DMS114 treated with DMSO at 0.1 percent for 48 hours (cell line): ENCODE data around the gene DIAPH2.

ENCODE experiments used
- DNase-seq: peaks from one replicate; lab custom pipeline; 2025; ENCODE audit not compliant: unreplicated experiment; lab: John Stamatoyannopoulos, UW

The DIAPH2 gene

GRCh38 chrX:97039363-97040029 lies 354.9 kb downstream of the DIAPH2 start:
- no peak for DNase-seq

GRCh38 chrX:97045470-97045869 lies 360.8 kb downstream of the DIAPH2 start:
- no peak for DNase-seq

DNA sequence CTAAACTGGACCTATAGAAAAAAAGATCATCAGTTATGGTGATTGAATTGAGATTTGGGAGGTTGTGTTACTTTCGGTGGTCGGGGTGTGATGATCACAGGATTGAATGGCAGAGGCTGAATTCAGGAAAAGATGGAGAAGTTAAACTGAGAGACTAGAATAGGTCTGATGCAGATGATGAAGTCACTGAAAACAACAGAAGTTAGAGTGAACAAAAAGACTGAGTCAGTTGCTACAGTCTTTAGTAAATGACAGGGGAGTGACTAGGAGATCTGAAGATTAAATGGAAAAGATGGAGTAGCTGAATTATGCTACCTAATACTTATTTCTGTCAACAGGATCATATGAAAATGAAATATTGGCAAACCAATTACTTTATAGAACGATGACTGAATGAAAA lies 362.2 kb downstream of the DIAPH2 start:
- no peak for DNase-seq

GRCh38 chrX:97050392-97050791 lies 365.8 kb downstream of the DIAPH2 start:
- DNase-seq = no peak

- no peak for DNase-seq
These were observed 372.8 kb downstream of the DIAPH2 start for GRCh38 chrX:97057349-97057909.

DNA sequence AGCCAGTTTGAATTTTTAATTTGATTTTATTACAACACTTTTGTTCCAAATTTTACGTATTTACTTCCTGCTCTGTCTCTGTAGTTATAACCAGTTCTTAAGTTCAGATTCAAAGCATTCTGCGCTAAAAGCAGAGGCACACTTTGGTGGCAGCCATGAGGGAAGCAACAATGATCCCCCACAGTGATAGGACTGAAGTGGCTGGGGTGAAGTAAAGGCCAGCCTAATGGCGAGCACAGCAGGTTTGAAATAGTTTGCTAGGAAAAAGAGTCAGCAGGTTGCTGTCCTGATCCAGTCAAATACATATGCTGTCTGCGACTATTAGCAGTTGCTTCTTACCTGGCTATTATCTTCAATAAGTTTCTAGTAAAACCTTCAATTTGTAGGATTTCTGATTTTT lies 375.4 kb downstream of the DIAPH2 start:
- no peak for DNase-seq

GRCh38 chrX:97065066-97065465 lies 380.4 kb downstream of the DIAPH2 start:
- no peak for DNase-seq

DNA sequence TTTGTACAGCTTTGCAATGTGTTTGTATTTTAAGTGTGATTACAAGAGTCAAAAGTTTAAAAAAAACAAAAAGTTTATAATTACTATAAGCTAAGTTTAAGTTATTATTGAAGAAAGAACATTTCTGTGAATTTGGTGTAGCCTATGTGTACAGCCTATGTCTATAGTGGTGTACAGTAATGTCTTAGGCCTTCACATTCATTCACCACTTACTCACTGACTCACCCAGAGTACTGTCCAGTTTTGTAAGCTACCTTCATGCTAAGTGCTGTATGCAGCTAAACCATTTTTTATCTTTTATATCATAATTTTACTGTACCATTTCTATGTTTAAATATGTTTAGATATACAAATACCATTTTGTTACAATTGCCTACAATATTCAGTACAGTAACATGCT lies 381.3 kb downstream of the DIAPH2 start:
- DNase-seq = no peak

DNA sequence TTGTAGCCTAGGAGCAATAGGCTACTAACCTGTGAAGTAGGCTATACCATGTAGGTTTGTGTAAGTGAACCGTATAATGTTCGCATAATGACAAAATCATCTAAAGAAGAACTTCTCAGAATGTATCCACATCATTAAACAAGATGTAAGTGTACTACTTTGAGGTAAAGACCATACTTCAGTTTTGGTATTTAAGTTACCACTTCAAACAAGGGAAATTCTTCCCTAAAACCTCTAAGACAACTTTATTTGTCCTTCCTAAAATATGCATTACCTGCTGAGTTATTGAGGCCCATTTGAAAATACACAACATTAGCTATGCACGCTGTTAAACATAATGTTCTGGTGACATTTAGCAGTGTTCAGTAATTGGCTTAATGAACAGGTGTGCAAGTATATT lies 381.7 kb downstream of the DIAPH2 start:
- no peak for DNase-seq

DNA sequence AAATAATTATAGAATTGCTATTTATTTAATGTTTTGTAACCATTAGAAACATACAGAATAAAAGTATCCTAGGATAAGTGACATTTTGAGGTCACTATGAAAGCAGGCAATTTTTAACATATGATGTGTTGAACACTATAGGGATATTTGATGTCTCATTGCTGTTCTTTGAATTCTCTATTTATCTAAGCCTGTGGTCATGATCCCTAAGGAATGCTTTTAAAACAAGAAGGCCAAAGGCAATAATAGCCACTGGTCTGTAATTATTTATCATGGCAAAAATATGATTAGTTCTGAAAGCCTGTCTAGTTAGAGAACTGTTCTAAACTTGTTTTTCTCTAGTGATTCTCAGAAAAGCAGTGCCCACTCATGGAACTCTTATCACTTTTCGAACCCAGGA lies 385.7 kb downstream of the DIAPH2 start:
- DNase-seq = no peak

- DNase-seq = no peak
These were observed 389.8 kb downstream of the DIAPH2 start for GRCh38 chrX:97074400-97074799.

DNA sequence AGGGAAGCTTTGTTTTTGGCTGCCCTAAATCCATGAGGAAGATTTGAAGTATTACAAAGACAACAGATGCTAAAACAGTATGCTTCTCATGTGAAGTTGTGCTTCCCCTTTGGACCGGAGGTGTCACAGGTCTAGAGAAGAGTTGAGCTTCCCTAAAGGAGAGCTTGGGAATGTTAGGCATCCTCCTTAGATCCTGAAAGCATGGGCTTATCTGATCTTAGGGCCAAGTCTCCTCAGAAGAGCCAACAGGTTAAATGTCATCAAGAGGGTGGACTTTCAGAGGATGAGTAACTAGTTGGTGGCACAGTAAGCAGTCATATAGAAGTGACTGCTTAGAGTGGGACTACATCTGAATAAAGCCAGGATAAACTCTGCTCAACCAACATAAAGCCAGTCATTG lies 404.5 kb downstream of the DIAPH2 start:
- DNase-seq = no peak

GRCh38 chrX:97096385-97096784 lies 411.7 kb downstream of the DIAPH2 start:
- DNase-seq = no peak

DNA sequence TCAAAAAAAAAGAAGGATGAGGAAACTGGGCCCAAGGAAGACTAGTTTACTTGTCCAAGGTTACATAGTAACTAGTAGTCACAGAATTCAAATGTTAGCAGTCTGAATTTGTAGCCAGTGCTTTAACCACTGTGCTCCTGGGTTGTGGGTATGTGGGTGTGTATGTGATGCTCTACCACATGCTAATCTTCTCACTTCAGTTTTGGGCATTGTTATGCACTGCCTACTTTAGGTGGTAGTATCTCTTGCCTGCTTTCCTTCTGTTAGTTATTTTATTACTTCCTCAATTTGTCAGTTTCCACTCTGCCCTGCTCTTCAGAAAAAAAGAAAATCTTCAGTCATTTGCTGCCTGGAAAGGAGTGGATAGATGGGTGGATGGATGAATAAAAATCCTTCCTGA lies 418.3 kb downstream of the DIAPH2 start:
- no peak for DNase-seq

DNA sequence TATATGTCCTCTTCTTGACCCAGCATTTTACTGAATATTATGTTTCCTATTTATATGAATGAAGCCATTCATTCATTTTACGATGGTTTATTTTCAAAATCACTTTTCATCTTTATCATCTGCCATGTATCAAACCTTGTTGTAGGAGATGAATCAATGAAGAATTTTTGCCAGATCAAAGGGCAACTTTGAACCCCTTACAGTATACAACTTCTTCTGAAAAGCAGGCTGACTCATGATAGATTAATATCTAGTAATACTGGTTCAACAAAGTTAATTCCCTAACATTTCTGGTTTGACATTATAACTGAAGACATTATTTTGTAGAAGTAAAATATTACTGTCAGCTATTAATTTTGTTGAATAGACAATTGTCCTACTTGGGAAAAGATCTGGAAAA lies 425.1 kb downstream of the DIAPH2 start:
- no peak for DNase-seq

- DNase-seq = no peak
These were observed 432.9 kb downstream of the DIAPH2 start for GRCh38 chrX:97117572-97117971.

GRCh38 chrX:97119474-97120109 lies 434.9 kb downstream of the DIAPH2 start:
- no peak for DNase-seq

- no peak for DNase-seq
These were observed 438.4 kb downstream of the DIAPH2 start for GRCh38 chrX:97123001-97123400.

- DNase-seq = no peak
These were observed 441.4 kb downstream of the DIAPH2 start for GRCh38 chrX:97126020-97126419.

DNA sequence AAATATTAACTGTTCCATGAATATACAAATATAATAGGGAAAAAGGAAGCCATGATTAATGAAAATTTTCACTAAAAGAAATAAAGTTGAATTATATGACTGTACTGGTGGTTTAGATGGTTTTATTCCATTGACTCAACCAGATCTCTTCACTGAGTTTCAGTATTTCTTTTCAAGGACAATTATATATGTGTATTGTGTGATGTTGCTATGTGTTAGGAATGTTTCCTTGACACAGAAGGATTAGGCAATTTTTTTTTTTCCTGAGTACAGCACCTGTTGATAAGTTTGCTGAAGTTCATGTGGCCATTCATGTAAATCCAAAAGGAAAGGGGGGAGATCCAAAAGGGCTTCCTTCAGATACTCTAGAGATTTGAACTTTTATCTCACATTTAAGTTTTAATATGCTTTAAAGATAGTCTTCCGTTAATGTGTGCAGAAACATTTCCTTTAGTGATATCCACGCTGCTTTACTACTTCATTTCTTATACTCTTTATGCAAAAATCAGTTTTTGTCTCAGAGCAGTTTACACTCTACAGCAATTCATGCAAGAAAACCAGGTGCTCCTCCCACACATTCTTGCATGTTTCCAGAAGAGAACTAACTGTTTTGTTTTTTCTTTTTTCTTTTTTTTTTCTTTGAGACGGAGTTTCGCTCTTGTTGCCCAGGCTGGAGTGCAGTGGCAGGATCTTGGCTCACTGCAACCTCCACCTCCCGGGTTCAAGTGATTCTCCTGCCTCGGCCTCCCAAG lies 448.2 kb downstream of the DIAPH2 start:
- no peak for DNase-seq

GRCh38 chrX:97145934-97146333 lies 461.3 kb downstream of the DIAPH2 start:
- DNase-seq = no peak

DNA sequence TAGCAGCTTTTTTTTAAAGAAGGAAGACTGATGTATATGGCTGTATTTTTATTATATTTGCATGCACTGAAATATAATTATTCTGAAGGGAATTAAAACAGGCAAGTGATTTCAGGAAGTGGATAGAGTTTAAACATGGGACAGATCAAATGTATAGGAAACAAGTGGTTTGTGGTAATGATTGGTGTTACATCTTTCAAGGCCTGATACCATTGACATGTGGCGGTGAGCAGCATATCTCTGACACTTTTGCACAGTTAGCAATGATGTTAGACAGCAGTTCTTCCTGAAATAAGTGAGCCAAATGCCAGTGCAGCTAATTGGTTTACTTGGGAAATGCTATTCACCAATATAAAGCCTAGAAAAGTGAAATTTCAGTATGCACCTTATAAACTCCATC lies 471.2 kb downstream of the DIAPH2 start:
- DNase-seq = no peak
